GM19043 (cell line): ENCODE data around the gene CCDC90B.
A peak's percentile ranks its signal among the peaks of the same experiment; 100 is the strongest.

Experiments used
- ATAC-seq: cut with Tn5 transposase; IDR thresholded peaks from one replicate; pipeline ENCODE4 v1.9.1; 2021; ENCODE audit warnings: low read depth; ENCODE audit not compliant: unreplicated experiment

CCDC90B gene

GRCh38 chr11:83241291-83241946 is 44.7 kb downstream of the CCDC90B start:
- peak; percentile 84 for ATAC-seq

DNA sequence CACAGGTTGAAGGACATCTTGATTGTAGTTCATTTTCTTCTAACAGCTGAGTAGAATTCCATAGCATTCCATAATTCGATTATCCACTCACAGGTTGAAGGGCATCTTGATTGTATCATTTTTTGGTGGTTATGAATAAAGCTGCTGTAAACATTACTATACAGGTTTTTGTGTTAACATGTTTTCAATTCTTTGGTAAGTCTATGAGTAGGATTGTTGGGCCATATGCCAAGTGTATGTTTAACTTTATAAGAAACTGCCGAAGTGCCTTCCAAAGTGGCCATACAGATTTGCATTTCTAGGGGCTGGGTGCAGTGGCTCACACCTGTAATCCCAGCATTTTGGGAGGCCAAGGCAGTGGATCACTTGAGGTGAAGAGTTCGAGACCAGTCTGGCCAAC is 48.1 kb downstream of the CCDC90B start:
- ATAC-seq: no peak

- ATAC-seq: no peak
Measured at GRCh38 chr11:83235825-83236224, 50.3 kb downstream of the CCDC90B start.

DNA sequence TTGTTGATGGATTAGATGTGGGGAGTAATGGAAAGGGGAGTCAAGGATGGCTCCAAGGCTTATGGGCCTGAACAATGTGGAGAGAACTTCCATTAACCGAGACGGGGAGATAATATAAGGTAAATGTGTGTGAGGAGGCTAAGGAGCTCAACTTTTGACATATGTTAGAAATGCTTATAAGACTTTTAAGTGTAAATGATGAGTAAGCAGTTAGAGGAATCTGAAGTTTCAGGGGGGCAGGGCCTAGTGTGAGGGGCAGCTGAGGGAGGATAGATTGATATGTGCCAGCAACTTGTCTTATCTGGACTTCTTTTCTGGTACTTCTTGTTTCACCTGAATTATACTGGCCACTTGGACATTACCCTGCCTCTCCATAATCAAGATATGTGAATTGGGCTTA is 62.7 kb downstream of the CCDC90B start:
- ATAC-seq: no peak

- ATAC-seq: no peak
Measured at GRCh38 chr11:83222499-83222898, 63.7 kb downstream of the CCDC90B start.

- ATAC-seq: no peak
Measured at GRCh38 chr11:83221694-83222093, 64.5 kb downstream of the CCDC90B start.

- no peak for ATAC-seq
Measured at GRCh38 chr11:83220260-83220659, 65.9 kb downstream of the CCDC90B start.

- ATAC-seq: no peak
Measured at GRCh38 chr11:83219095-83219494, 67.1 kb downstream of the CCDC90B start.
